Loucy (cell line): ENCODE results near the gene THSD8.

ENCODE experiments used
- H2AFZ ChIP-seq: fragments of 200-600 bp; sonication (generic); 2 replicates; pipeline ENCODE4 v1.6.0; 2016; ENCODE audit warnings: antibody characterized with exemption, mild to moderate bottlenecking, low read length, moderate library complexity
- H3F3A ChIP-seq: fragments of 200-600 bp; 2 replicates; pipeline ENCODE4 v1.6.0; 2016; ENCODE audit warnings: antibody characterized with exemption, low read depth, mild to moderate bottlenecking
- H3K27me3 ChIP-seq: fragments of 200-600 bp; sonication (generic); 2 replicates; pipeline ENCODE4 v1.6.1; 2014; ENCODE audit warnings: low read length, mild to moderate bottlenecking; ENCODE audit not compliant: insufficient read depth, poor library complexity, severe bottlenecking
- H3K36me3 ChIP-seq: fragments of 200-600 bp; sonication (generic); 2 replicates; pipeline ENCODE4 v1.6.1; 2016; ENCODE audit warnings: low read length; ENCODE audit not compliant: insufficient read depth
- H3K4me1 ChIP-seq: fragments of 200-600 bp; sonication (generic); 2 replicates; pipeline ENCODE4 v1.5.1; 2014; ENCODE audit warnings: low read length, mild to moderate bottlenecking; ENCODE audit not compliant: insufficient read depth, poor library complexity, severe bottlenecking
- H3K4me2 ChIP-seq: fragments of 200-600 bp; sonication (generic); 2 replicates; pipeline ENCODE4 v1.6.0; 2014; ENCODE audit warnings: antibody characterized with exemption, low read length, low read depth, mild to moderate bottlenecking; ENCODE audit not compliant: poor library complexity, severe bottlenecking
- H3K4me3 ChIP-seq: fragments of 200-600 bp; sonication (generic); 2 replicates; pipeline ENCODE4 v1.5.1; 2014; ENCODE audit warnings: low read length, mild to moderate bottlenecking, mixed read lengths; ENCODE audit not compliant: poor library complexity, severe bottlenecking
- H3K79me2 ChIP-seq: fragments of 200-600 bp; sonication (generic); 2 replicates; pipeline ENCODE4 v1.6.1; 2014; ENCODE audit warnings: low read length; ENCODE audit not compliant: insufficient read depth
- H3K9ac ChIP-seq: fragments of 200-600 bp; sonication (generic); 2 replicates; pipeline ENCODE4 v1.6.0; 2014; ENCODE audit warnings: mild to moderate bottlenecking, low read depth, low read length, moderate library complexity; ENCODE audit not compliant: poor library complexity, severe bottlenecking
- H3K9me2 ChIP-seq: fragments of 200-600 bp; sonication (generic); replicated peaks from 2 replicates; pipeline ENCODE4 v1.6.1; 2016; ENCODE audit warnings: low read depth, low read length, mixed read lengths
- H3K9me3 ChIP-seq: fragments of 200-600 bp; sonication (generic); 2 replicates; pipeline ENCODE4 v1.6.1; 2014; ENCODE audit warnings: mild to moderate bottlenecking, antibody characterized with exemption, low read length, low read depth; ENCODE audit not compliant: insufficient read depth
- H4K20me1 ChIP-seq: fragments of 200-600 bp; sonication (generic); 2 replicates; pipeline ENCODE4 v1.6.0; 2014; ENCODE audit warnings: antibody characterized with exemption, low read length, mild to moderate bottlenecking; ENCODE audit not compliant: insufficient read depth, poor library complexity, severe bottlenecking
- CTCF ChIP-seq: fragments of 200-600 bp; sonication (generic); conservative IDR thresholded peaks from 2 replicates; pipeline ENCODE4 v1.5.1; 2014; ENCODE audit warnings: mild to moderate bottlenecking, antibody characterized with exemption, low read length
- EZH2phosphoT487 ChIP-seq: fragments of 200-600 bp; IDR thresholded peaks from 2 replicates; pipeline ENCODE4 v1.6.1; 2018; ENCODE audit warnings: antibody characterized with exemption, mild to moderate bottlenecking, moderate library complexity, borderline replicate concordance

THSD8 gene

GRCh38 chr19:12788682-12789097 is 13.2 kb upstream of the THSD8 start:
- no peaks in the 10 kb centered on the region for H4K20me1 ChIP-seq
- no peak overlapping the region for H3K9ac ChIP-seq
- H3K4me2 ChIP-seq = no peak overlapping the region
- H3K9me3 ChIP-seq = no peaks in the 10 kb centered on the region
- H3K27me3 ChIP-seq = no peaks in the 10 kb centered on the region
- no peaks in the 10 kb centered on the region; the same call in 1 of the 2 replicates for H3F3A ChIP-seq
- no peak overlapping the region for H2AFZ ChIP-seq
- TF ChIP-seq CTCF (no peak), EZH2phosphoT487 (no peak)
- peaks cover 21% of the 10 kb centered on the region for H3K79me2 ChIP-seq
- H3K36me3 ChIP-seq = no peaks in the 10 kb centered on the region
- H3K4me1 ChIP-seq = peaks cover 35% of the 10 kb centered on the region
- no peaks in the 10 kb centered on the region for H3K9me2 ChIP-seq
- no peak overlapping the region for H3K4me3 ChIP-seq

- peaks cover 41% of the 10 kb centered on the region for H3K4me1 ChIP-seq
- H3K27me3 ChIP-seq = no peaks in the 10 kb centered on the region
- H2AFZ ChIP-seq = no peak overlapping the region
- H3K9me3 ChIP-seq = no peaks in the 10 kb centered on the region
- H3K9me2 ChIP-seq = no peaks in the 10 kb centered on the region
- H3K9ac ChIP-seq = no peak overlapping the region
- no peaks in the 10 kb centered on the region for H3K36me3 ChIP-seq
- no peak overlapping the region for H3K4me2 ChIP-seq
- no peaks in the 10 kb centered on the region for H4K20me1 ChIP-seq
- peaks cover 21% of the 10 kb centered on the region for H3K79me2 ChIP-seq
- no peak for TF ChIP-seq CTCF
- TF ChIP-seq EZH2phosphoT487 = no peak
- no peak overlapping the region for H3K4me3 ChIP-seq
- no peaks in the 10 kb centered on the region; the same call in 1 of the 2 replicates for H3F3A ChIP-seq
These were observed 12.6 kb upstream of the THSD8 start for GRCh38 chr19:12789098-12789903.

- Histone ChIP-seq H3K4me1 (peaks cover 42% of the 10 kb centered on the region), H3K79me2 (peaks cover 21% of the 10 kb centered on the region), H3K9ac (peak overlapping the region; percentile 94)
These were observed 11.8 kb upstream of the THSD8 start for GRCh38 chr19:12789904-12790619.

More at GRCh38 chr19:12789904-12790619, 11.8 kb upstream of the THSD8 start:
- H3K27me3 ChIP-seq = no peaks in the 10 kb centered on the region
- H3K4me2 ChIP-seq = peak overlapping the region; percentile 96
- no peaks in the 10 kb centered on the region; the same call in 1 of the 2 replicates for H3F3A ChIP-seq
- H3K9me3 ChIP-seq = no peaks in the 10 kb centered on the region
- H3K36me3 ChIP-seq = no peaks in the 10 kb centered on the region
- peak overlapping the region; percentile 96 for H3K4me3 ChIP-seq
- H3K9me2 ChIP-seq = no peaks in the 10 kb centered on the region
- no peaks in the 10 kb centered on the region for H4K20me1 ChIP-seq
- TF ChIP-seq EZH2phosphoT487 = no peak
- no peak for TF ChIP-seq CTCF
- H2AFZ ChIP-seq = no peak overlapping the region
